Prostate gland (tissue), 2 donors: ENCODE results near the gene NDUFB2.
"Not testable (repeated sequence)": the region's sequence is repeated elsewhere in the genome, so short reads cannot be mapped to it uniquely, and the experiment has no call there.

Source experiments
- POLR2A ChIP-seq: fragments of 450-650 bp; IDR thresholded peaks from one replicate; pipeline ENCODE4 v1.6.1; 2016; ENCODE audit warnings: antibody characterized with exemption, mild to moderate bottlenecking
- POLR2AphosphoS5 ChIP-seq: sonication (generic); formaldehyde crosslinking; IDR thresholded peaks from one replicate; pipeline ENCODE4 v1.6.1; 2017; ENCODE audit warnings: antibody characterized with exemption
- TF ChIP-seq, protein P1 (sequence below), 4 experiments: fragments of 200-600 bp in 2 of 4; fragments of 450-650 bp in 2 of 4; sonication (generic) in 2 of 4; IDR thresholded peaks; 1 replicate in 3 of 4; 2 replicates in 1 of 4; pipeline ENCODE4 v1.5.1; 2016 to 2019; ENCODE audit warnings: antibody characterized with exemption in 4 of 4, mild to moderate bottlenecking in 2 of 4, moderate library complexity in 2 of 4

- TF ChIP-seq POLR2A, POLR2AphosphoS5: not testable (repeated sequence)
- TF ChIP-seq, protein P1, sequence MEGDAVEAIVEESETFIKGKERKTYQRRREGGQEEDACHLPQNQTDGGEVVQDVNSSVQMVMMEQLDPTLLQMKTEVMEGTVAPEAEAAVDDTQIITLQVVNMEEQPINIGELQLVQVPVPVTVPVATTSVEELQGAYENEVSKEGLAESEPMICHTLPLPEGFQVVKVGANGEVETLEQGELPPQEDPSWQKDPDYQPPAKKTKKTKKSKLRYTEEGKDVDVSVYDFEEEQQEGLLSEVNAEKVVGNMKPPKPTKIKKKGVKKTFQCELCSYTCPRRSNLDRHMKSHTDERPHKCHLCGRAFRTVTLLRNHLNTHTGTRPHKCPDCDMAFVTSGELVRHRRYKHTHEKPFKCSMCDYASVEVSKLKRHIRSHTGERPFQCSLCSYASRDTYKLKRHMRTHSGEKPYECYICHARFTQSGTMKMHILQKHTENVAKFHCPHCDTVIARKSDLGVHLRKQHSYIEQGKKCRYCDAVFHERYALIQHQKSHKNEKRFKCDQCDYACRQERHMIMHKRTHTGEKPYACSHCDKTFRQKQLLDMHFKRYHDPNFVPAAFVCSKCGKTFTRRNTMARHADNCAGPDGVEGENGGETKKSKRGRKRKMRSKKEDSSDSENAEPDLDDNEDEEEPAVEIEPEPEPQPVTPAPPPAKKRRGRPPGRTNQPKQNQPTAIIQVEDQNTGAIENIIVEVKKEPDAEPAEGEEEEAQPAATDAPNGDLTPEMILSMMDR (IDR thresholded peaks at IDR 0.05): not testable (repeated sequence)
These were observed 33.6 kb upstream of the NDUFB2 start for GRCh38 chr7:140662938-140663337.
